EL (cell line): ENCODE measurements around the gene FUNDC2.

Experiments
- DNase-seq: peaks from one replicate; pipeline ENCODE4 v3.0.0-alpha.2; 2016

FUNDC2 gene

DNA sequence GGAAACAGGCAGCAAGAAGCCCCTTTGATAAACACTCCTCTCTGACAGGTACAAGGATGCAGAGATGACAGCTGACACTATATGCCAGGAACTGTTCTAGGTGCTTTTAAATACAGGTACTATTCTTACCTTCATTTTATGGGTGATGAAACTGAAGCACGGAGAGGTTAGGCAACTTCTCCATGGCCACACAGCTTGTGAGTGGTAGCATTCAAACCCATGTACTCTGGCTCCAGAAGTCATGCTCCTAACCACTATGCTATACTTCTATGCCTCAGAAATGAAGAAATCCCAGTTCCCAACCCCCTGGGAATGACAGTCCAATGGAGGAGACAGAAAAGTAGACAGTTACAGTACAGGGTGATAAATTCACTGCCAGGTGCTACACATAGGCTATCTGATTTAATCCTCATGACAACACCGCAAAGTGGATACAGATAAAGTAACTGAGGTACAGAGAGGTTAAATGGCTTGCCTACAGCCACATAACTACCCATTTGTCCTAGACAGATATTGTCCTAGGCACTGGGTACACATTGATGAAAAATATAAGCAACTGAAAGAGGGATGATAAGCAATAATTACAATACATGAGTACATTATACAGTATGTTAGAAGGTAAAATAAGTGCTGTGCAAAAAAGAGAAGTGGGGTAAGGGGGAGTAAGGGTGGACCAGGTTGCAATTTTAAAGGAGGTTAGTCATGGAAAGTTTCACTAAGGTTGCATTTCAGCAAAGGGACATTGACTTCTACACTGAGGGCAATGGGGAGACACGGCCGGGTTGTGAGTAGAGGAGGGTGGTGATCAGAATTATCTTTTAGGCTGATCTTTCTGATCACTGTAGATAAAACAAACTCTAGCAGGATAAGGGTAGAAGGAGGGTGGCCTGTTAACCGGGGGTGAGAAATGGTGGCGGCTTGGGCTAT is 2.5 kb upstream of the FUNDC2 start:
- no peak for DNase-seq

DNA sequence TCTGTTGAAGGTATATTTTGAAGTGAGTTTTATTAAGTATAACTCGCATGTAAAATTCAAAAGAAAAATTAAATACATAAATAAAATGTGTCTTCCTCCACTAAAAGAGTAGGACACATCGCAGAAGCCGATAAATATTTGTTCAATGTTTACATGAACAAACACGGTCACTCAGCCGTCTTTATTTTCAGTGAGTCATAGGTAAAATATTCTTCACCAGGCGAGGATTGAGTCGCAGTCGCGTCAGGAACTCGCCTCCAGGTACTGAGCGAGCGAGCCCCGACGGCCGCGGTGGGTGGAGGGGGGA is 271 bp upstream of the FUNDC2 start:
- no peak for DNase-seq

DNA sequence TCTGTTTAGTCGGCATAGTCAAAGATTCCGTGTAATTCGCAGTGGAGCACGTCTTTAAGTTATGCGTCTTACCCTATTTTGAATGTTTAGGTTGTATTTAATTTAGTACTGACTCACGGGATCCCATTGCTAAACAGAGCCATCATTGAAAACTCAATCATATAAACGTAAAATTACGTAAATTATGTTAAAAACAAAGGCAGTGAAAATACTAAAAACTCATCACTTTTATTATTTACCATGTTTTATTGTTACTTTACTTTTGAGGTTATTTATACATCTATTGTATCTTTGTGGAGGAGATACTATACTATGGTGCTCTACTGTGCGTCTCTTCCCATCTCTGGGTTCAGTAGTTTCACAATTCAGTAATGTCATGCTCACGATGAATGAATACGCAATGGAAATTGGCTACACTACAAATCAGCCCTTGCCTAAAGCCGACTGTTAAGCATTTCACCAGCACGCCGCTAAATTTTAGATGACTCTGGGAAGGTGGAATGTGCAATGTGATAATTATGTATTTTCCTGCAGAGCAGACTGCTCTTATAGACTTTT is 944 bp downstream of the FUNDC2 start:
- DNase-seq: peak; percentile 55

DNA sequence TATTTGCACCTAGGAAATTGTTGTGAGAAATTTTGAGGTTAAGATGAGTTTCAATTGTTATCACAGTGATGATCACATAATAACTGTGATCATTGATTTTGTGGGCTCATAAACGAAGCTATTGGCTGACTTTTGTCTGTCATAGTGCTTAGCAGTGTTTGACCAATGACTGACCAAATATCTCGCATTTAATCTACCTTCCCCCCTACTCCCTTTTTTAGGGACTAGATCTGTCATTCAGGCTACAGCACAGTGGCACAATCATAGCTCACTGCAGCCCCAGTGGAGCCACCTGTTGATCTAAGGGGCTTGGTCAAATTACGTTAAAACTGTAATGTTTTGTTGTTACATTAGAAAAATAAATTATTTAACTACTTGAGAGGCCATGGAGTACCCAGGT is 1.5 kb downstream of the FUNDC2 start:
- no peak for DNase-seq

DNA sequence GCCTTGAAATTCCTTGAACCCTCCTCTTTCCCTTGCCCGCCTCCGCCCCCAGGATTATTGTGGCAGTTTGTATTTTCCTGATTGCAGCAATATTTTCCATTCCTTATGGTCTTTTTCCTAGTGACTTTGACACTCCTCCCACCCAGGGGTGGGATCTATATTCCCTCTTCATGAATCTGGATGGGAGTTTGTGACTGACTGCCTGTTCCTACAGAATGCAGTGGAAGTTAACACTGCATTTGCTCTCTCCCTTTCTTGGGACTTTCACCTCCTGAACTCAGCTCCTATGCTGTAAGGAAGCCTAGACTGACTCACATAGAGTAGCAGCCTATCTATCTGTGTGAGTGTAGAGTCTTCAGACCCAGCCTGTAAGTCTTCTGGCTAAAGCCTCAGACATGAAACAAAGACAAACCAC is 2.2 kb downstream of the FUNDC2 start:
- DNase-seq: peak; percentile 12

DNA sequence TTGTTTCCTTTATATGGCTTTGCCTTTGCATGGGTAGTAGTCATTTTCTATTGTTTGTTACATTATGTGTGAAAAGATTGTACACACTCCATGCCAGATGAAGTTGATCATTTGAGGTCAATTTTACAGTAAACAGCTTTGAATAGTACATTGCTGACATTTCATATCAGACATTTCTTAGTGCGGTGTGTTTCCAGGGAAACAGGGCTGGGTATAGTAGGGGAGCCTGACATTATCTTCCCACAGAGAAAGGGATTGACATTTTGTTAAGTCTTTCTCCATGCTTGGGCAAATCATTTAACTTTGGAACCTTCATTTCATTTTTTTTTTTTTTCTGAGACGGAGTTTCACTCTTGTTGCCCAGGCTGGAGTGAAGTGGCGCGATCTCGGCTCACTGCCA is 5.0 kb downstream of the FUNDC2 start:
- DNase-seq: no peak

DNA sequence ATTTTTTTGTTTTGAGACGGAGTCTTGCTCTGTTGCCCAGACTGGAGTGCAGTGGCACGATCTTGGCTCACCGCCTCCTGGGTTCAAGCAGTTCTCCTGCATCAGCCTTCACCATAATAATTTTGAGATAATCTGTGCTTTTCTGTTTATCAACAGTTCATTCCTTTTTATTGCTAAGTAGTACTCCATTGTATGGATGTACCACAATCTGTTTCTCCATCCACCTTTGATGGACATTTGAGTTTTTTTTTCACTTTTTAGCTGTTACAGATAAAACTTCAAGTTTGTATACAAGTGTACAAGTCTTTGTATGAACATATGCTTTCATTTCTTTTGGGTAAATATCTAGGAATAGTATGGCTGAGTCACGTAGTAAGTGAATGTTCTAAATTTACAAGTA is 9.0 kb downstream of the FUNDC2 start:
- no peak for DNase-seq

DNA sequence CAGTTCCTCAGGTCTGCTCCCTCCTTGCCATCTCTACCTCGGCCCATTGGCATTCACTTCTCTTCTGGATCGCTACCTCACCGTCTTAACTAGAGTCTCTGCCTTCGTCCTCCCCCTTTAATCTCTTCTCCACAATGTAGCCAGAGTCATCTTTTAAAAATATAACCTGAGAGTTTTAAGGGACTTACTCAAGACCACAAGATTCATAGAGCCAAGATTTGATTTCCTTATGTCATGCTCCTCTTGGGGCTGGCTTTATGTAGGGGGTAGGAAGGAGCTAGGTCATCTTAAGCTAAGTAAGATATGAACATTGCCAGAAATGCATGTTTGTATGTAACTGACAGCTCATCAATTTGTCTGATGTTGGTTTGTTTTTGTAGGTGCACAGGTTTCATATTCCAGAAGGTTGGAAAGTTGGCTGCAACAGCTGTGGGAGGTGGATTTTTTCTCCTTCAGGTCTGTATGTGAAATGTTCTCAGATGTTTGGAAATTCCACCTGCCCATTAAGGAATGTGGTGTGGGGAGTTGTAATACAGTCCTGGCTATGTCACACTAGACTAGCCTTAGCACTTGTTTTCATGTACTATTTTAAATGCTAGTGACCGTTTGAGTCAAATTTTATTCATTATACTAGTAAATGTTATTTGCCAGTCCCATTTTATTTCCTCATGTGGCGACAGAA is 19.6 kb downstream of the FUNDC2 start:
- no peak for DNase-seq

DNA sequence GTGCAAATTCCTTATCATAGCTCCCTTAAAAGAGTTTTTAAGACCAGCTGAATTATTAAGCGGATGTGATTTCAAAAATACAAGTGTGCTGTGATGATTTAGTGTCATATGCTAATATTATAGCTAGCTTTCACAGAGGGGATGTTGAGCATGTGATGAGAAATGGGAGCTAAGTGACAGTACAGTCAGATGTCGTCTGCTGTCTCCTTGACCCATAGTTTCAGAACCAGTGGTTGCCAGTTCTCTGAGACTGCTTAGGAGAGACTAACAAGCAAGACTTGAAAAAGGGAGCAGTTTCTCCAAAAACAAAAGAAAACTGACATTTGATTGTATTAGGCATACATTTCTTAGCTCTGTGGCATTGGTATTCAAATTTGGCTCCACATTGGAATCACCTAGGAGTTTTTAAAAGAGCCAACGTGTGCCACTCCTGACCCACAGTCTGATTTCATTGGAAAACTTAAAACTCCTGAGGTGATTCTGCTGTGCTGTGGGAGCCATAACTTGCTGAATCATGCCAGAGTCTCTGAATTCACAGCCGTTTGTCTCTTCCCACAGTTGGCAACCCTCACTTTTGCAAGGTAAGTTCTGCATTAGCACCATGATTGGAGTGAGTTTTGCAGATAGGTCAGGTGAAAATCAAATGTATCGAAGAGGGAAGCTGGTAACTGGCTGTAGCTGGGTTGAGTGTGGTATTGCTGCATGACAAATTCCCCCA is 20.3 kb downstream of the FUNDC2 start:
- no peak for DNase-seq

DNA sequence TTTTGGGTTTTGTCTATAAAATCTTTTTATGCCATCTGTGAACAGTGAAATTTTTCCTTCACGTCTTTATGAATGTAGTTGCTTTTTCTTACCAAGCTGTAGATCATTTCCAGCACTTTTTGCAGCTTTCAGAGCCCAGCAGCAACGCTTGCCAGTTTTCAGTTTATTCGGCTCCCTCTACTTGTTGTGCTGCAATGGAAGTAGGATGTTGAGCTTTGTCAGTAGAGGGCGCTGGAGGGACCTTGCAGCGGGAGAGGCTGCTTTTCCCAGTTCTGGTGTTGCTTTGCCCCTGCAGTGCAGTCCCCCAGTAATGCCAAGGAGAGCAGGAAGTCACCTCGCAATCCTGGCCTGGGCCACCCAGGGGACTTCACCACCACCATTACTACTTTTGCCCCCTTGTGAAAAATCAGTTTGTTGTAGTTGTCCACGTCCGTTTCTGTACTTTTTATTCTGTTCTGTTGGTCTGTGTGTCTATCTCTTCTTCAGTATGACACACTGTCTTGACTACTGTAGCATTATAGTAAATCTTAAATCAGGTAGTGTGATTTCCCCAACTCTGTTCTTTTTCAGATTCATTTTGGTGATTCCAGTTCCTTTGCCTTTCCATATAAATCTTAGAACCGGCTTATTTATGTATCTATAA is 22.5 kb downstream of the FUNDC2 start:
- peak; percentile 45 for DNase-seq

DNA sequence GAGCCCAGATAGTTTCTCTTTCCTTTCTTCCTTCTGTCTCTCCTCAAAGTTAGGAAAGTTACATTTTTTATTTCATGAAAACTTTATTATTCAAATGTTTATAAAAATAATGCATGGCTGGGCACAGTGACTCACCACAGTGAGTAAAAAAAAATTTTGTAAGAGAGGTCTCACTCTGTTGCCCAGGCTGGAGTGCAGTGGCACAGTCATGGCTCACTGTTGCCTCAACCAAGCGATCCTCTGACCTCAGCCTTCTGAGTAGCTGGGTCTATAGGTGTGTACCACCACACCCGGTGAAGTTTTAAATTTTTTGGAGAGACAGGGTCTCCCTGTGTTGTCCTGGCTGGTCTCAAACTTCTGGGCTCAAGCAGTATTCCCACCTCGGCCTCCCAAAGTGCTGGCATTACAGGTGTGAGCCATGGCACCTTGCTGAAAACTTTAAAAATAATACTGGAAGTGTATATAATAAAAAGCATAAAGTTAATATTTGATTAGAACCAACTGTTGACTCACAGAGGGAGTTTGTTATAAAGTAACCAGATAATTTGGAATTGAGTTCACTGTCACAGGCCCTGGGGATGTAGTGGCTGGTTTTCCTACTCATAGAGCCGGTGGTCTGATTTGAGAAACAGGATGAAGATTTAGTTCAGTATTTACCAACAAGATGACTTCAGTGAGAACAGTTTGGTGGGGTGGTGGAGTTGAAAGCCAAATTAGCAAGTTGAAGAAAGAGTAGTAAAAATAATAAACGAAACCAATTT is 26.3 kb downstream of the FUNDC2 start:
- DNase-seq: no peak

DNA sequence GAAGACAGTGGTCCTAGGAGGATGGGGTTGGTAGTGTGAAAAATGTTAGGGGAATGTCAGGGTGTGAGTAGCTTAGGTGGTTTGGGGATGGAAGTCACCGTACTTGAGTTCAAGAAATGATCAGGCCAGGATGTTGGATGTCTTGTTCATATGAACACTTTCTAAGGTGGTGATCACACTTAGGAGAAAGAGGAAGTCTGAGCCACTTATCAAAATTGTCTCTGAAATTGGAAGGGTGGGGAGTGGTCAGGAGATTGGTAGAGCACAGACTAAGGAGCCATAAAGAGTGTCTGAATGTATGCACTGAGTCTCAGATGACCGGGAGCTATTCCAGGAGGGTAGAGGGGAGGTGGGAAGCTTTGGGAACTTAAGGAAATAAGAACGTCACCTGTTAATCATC is 27.0 kb downstream of the FUNDC2 start:
- no peak for DNase-seq

DNA sequence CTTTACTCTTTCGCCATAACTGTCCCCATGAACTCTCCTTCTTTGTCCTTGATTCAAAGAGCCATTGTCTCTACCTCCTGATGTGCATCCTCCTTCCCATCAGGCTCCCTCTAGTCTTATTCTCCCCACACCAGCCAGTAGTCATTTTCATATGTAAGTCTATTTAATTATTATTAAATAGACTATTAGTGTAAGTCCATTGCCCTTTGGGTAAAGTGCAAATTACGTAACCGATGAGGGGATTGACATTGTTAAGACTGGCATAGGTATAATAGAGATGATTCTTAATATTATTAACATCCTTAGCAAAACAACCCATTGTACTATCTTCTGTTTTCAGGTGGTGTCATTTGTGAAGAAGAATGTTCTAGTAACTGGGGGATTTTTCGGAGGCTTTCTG is 27.6 kb downstream of the FUNDC2 start:
- DNase-seq: no peak

DNA sequence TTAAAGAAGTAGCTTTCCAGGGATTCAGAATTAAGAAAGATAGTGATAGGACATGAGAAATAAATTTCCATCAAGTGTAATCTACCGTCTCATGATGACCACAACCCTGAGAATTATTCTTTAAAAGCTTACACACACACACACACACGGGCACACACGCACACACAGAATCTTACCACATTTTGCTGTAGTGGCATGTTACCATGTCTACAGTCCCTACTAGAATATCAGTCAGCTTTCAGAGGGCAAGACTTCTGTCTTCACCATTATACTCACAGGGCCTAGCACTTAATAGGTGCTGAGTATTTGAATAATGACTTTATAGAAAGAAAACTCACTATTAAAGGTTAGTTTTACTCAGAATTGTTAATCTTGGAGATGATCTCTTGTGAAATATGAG is 28.9 kb downstream of the FUNDC2 start:
- DNase-seq: no peak

DNA sequence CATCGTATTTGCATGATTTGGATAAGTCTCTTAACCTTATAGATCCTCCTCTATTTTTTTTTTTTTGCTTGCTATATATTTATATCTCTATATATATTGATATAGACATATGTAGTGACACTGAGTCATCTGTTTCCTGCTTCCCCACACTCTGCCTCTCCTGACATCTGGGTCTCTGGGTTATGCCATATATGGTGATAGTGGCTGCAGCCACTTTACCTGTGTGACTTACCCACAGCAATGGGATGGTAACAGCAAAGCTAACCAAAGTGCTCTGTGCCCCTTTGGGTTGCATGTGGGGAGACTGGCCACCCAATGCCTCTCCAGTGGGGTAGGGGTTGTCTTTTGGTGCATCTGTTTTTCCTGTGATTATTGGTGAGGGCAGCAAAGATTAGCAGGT is 29.8 kb downstream of the FUNDC2 start:
- no peak for DNase-seq

DNA sequence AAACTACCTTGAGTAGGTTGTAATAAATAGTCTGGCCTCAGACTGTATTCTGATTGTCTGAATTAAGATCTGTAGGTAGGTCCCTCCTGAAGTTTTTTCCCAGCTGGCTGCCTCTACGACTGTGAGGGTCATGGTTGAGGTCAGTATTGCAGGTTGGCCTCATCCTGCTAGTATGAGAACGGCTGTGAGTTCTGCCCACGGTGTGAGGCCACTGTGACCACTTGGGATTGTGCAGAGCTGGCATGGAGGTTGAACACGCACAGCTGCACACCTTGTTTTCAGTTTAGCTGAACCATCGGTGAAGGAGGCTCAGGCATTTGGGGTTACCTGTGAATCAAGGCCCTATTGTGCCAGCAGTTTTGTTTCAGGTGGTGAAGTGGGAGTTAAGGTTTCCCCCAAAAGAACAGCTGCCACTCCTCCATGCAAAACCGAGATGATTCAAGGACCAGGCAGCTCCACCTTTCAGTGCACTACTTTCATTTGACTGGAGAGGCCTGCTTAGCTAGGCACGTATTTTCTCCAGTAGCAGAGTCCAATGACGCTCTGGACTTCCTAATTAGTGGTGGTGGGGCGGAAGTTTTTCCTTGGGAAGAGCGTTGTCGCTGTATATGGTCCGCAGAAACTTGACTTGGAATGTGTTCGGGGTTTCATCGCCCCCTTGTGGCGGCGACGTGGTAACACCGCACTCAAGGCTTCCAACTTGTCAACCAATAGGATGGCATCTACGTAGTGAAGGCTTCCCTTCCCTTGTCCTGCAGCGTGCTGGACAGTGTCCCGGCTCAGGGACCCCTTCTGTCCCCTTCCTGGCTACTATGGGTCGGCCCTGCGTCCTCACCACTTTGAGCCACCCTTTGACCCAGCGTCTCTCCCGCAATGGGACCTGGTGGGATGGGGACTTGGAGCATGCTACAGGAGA is 30.5 kb downstream of the FUNDC2 start:
- peak; percentile 68 for DNase-seq

DNA sequence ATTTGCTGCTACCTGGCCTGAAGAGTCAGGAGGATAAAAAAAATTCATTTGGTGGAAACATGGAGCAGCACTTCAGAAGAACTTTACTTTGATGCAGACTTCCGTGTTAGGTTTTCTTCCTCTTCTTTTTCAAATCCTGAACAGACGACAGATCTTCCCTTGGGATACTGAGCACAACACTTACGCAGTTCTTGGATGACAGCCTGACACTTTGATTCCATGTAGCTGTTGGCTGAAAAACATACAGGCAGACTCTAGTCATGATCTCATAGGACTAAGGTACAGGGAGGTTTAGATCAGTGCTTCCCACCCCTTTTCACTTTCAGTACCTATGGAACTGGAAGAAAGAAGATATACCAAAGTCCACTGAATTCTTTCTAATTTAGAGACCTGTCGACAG is 35.1 kb downstream of the FUNDC2 start:
- DNase-seq: no peak

DNA sequence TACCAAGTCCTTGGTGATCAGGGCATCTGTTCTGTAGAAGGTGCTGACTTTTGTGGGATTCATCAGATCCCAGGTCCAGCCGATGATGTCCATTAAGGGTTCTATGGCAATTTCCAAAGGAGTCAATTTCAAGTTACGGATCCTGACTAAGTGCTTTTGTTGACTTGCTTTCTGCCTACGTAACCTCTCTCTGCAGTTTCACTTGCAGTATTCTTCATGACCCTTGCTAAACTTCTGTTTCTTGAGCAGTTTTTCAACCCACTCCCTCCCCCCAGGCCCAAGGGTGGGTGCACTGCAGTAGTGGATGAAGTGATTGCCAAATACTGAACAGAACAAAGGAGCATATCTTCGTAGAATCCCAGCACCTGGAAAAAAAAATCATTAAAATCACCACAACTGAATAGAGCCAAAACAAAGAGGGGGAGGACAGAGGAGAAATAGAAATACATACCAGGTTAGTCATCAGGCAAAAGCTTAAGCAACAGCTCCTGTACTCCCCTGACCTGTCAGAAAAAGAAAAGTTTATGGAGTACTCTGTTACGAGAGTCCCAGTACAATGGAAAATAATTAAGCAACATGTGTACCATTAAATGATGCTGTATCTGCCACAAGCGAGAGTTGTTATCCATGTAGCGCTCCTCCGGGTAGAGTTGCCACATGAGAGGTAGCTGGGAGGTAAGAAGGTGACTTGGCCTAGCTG is 38.5 kb downstream of the FUNDC2 start:
- DNase-seq: peak; percentile 34

DNA sequence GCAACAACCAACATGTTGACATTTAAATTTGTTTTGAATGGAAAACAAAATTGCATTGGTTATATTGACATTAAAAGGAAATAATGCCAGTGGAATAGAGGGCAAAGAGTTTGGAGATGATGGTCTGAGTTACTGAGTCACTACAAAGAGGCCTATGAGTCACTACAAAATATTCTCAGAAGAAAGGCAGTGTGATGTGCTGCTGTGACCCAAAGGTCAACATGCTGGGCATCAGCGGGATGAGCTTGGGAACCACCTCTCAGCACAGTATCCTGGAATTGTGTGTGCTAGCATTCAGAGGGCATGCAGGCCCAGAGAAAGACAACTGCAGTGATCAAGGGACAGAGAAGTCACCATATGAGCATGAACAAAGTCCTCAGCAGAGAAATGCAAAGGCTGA is 41.5 kb downstream of the FUNDC2 start:
- peak; percentile 79 for DNase-seq

DNA sequence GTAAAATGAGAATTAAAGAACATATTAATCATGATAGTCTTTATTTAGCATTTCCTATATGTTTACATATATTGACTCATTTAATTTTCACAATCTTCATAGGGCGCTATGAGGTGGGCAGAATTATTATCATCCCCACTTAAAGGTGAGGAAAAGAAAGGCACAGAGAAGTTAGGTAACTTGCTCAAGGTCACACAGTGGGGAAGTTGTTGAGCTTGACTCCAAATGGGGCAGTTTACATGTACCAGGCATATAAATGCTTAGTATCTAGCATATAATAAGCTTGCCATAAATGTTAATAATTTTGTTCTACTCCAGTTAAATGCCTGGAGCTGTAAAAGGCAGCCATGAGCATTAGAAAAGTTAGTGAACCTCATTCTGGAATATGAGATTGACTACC is 42.8 kb downstream of the FUNDC2 start:
- no peak for DNase-seq

DNA sequence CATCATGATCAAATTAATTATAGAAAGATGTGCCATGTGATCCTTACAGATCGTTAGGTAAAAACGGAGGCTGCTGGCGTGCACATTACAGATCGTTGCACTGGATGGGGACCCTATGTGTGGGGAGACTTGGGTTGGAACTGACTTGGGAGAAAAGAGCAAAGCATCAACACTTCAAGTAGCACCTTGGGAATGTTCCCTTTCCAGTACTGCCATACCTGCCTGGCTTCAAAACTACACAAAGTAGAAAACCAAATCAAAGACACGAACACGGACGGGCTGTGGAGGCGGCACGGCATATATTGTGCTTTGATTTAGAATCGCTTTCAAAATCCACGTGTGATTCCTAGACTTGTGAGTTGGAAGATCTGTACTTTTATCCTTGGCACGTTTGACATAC is 43.4 kb downstream of the FUNDC2 start:
- no peak for DNase-seq
